HCT116 (cell line): ENCODE data around the gene USP24. TPM values are rescaled to one million over a fixed set of nuclear protein-coding genes. Genes with fewer than 3 reads are reported as not detected.

Source experiments
- ATAC-seq: fragments of 200-7000 bp; cut with Tn5 transposase; 2 replicates; pipeline ENCODE4 v1.9.1; 2020; ENCODE audit warnings: mild to moderate bottlenecking, moderate library complexity
- BruUV-seq: library from RNA; stranded (reverse); fragments of 400-500 nt; replicated peaks from 2 replicates; lab custom pipeline; 2021; lab: Mats Ljungman, UMichigan
- CTCF ChIA-PET: fragments of 300-600 bp; sonication (Branson Sonifier 250); formaldehyde crosslinking; loops from one replicate; lab custom pipeline; 2021; ENCODE audit warnings: antibody characterized with exemption; lab: Charles Lee
- POLR2A ChIA-PET: fragments of 300-600, 350-600 bp; sonication (Branson Sonifier 250); formaldehyde crosslinking; loops from one replicate; lab custom pipeline; 2021; ENCODE audit warnings: antibody characterized with exemption; lab: Charles Lee
- RAD21 ChIA-PET, 2 experiments: fragments of 300-600 bp; sonication (Branson Sonifier 250); formaldehyde crosslinking; loops; one replicate each; lab custom pipeline; 2023; ENCODE audit warnings: low total read pairs in 2 of 2; ENCODE audit not compliant: uncharacterized antibody in 2 of 2, unreplicated experiment in 2 of 2, low non-redundant PET in 1 of 2; lab: Charles Lee
- DNase-seq: peaks from one replicate; pipeline ENCODE4 v3.0.0-alpha.2; 2010; ENCODE audit warnings: low read depth, low spot score
- H2AFZ ChIP-seq: fragments of 200-600 bp; shearing (Covaris generic), sonication (generic); 2 replicates; pipeline ENCODE4 v1.6.1; 2017; ENCODE audit warnings: low read depth, mixed run types, mixed read lengths, antibody characterized with exemption, low read length; ENCODE audit not compliant: poor library complexity, severe bottlenecking
- H3K27ac ChIP-seq: 2 replicates; pipeline ENCODE4 v1.5.1; 2012; ENCODE audit warnings: low read depth, low read length
- H3K27me3 ChIP-seq: fragments of 200-600 bp; sonication (generic); 2 replicates; pipeline ENCODE4 v1.6.1; 2016; ENCODE audit warnings: mixed run types, low read length, mixed read lengths; ENCODE audit not compliant: insufficient read depth
- H3K36me3 ChIP-seq, 2 experiments: fragments of 200-500 bp in 1 of 2; fragments of 200-600 bp in 1 of 2; sonication (Bioruptor generic) in 1 of 2; sonication (generic) in 1 of 2; 2 replicates each; pipeline versions ENCODE4 v1.5.1 to v1.6.1; 2014 to 2016; ENCODE audit warnings: low read length in 2 of 2, inconsistent platforms in 1 of 2, mixed read lengths in 1 of 2, mixed run types in 1 of 2; ENCODE audit not compliant: insufficient read depth in 2 of 2, control insufficient read depth in 1 of 2
- H3K4me1 ChIP-seq, 2 experiments: fragments of 200-600 bp in 1 of 2; sonication (generic) in 1 of 2; 2 replicates each; pipeline versions ENCODE4 v1.5.1 to v1.6.1; 2012 to 2017; ENCODE audit warnings: low read length in 2 of 2, inconsistent platforms in 1 of 2, mild to moderate bottlenecking in 1 of 2, mixed read lengths in 1 of 2, mixed run types in 1 of 2, moderate library complexity in 1 of 2; ENCODE audit not compliant: insufficient read depth in 2 of 2, control insufficient read depth in 1 of 2
- H3K4me2 ChIP-seq: fragments of 200-600 bp; sonication (generic); 2 replicates; pipeline ENCODE4 v1.6.1; 2017; ENCODE audit warnings: mixed run types, low read length, mixed read lengths
- H3K4me3 ChIP-seq, 2 experiments: fragments of 200-600 bp in 1 of 2; sonication (generic) in 1 of 2; replicated peaks in 1 of 2; 2 replicates each; pipeline ENCODE4 v1.5.1; 2011 to 2016; ENCODE audit warnings: low read length in 2 of 2, control low read depth in 1 of 2, low read depth in 1 of 2, mild to moderate bottlenecking in 1 of 2, mixed read lengths in 1 of 2, mixed run types in 1 of 2
- H3K79me2 ChIP-seq: fragments of 200-600 bp; sonication (generic); 2 replicates; pipeline ENCODE4 v1.6.1; 2017; ENCODE audit warnings: mild to moderate bottlenecking, mixed run types, low read length, moderate library complexity, mixed read lengths; ENCODE audit not compliant: insufficient read depth
- H3K9ac ChIP-seq: fragments of 200-600 bp; sonication (generic); 2 replicates; pipeline ENCODE4 v1.6.1; 2016; ENCODE audit warnings: low read length, mixed read lengths
- H3K9me2 ChIP-seq: fragments of 200-600 bp; sonication (generic), shearing (Covaris generic); 2 replicates; pipeline ENCODE4 v1.6.1; 2017; ENCODE audit warnings: mixed run types, mild to moderate bottlenecking, moderate library complexity; ENCODE audit not compliant: insufficient read depth
- H3K9me3 ChIP-seq, 2 experiments: fragments of 200-500 bp in 1 of 2; fragments of 200-600 bp in 1 of 2; sonication (Bioruptor generic) in 1 of 2; sonication (generic) in 1 of 2; 2 replicates each; pipeline ENCODE4 v1.6.1; 2014 to 2017; ENCODE audit warnings: low read length in 2 of 2, mixed read lengths in 2 of 2, inconsistent platforms in 1 of 2, low read depth in 1 of 2, mild to moderate bottlenecking in 1 of 2, mixed run types in 1 of 2, moderate library complexity in 1 of 2; ENCODE audit not compliant: control insufficient read depth in 1 of 2, insufficient read depth in 1 of 2
- H4K20me1 ChIP-seq: fragments of 200-600 bp; sonication (generic), shearing (Covaris generic); 2 replicates; pipeline ENCODE4 v1.6.1; 2017; ENCODE audit warnings: mixed run types, mild to moderate bottlenecking, moderate library complexity; ENCODE audit not compliant: insufficient read depth
- CEBPB ChIP-seq: IDR thresholded peaks from 2 replicates; pipeline ENCODE4 v1.6.1; 2012; ENCODE audit warnings: low read depth
- EZH2 ChIP-seq: fragments of 200-600 bp; sonication (generic); IDR thresholded peaks from 2 replicates; pipeline ENCODE4 v1.6.1; 2017; ENCODE audit warnings: antibody characterized with exemption, mixed run types
- EZH2phosphoT487 ChIP-seq: fragments of 200-600 bp; IDR thresholded peaks from 2 replicates; pipeline ENCODE4 v1.6.1; 2018; ENCODE audit warnings: antibody characterized with exemption, borderline replicate concordance
- FOSL1 ChIP-seq: IDR thresholded peaks from 2 replicates; pipeline ENCODE4 v1.6.1; 2012; ENCODE audit warnings: low read depth
- JUND ChIP-seq: IDR thresholded peaks from 2 replicates; pipeline ENCODE4 v1.6.1; 2012
- MAX ChIP-seq: IDR thresholded peaks from 2 replicates; pipeline ENCODE4 v1.6.1; 2012
- POLR2AphosphoS5 ChIP-seq: IDR thresholded peaks from 2 replicates; pipeline ENCODE4 v1.6.1; 2011; ENCODE audit warnings: mild to moderate bottlenecking, low read depth, low read length, moderate library complexity
- RAD21 ChIP-seq: IDR thresholded peaks from 2 replicates; pipeline ENCODE4 v1.6.1; 2012; ENCODE audit warnings: low read depth, mild to moderate bottlenecking
- SIN3A ChIP-seq: IDR thresholded peaks from 2 replicates; pipeline ENCODE4 v1.6.1; 2012; ENCODE audit warnings: low read depth
- SP1 ChIP-seq: IDR thresholded peaks from 2 replicates; pipeline ENCODE4 v1.6.1; 2012; ENCODE audit warnings: low read depth
- SRF ChIP-seq: IDR thresholded peaks from 2 replicates; pipeline ENCODE4 v1.6.1; 2012; ENCODE audit warnings: low read depth
- YY1 ChIP-seq: IDR thresholded peaks from 2 replicates; pipeline ENCODE4 v1.6.1; 2011; ENCODE audit warnings: low read length, low read depth, moderate library complexity, mild to moderate bottlenecking; ENCODE audit not compliant: insufficient replicate concordance; ENCODE audit errors: extremely low read depth
- intact Hi-C: fragments of 100-400 bp; cut with micrococcal nuclease; formaldehyde crosslinking; loops from 2 replicates; pipeline ENCODE4 v1.10.0; 2022
- total RNA-seq: library from RNA; stranded (reverse); gene quantifications from one replicate; pipeline ENCODE4 v1.2.1, GENCODE V29; 2021; ENCODE audit not compliant: unreplicated experiment
- TF ChIP-seq, protein P1 (sequence below): IDR thresholded peaks from 2 replicates; pipeline ENCODE4 v1.6.1; 2011; ENCODE audit warnings: mild to moderate bottlenecking, low read length, moderate library complexity; ENCODE audit not compliant: insufficient replicate concordance; ENCODE audit errors: extremely low read depth

USP24 gene
- total RNA-seq, 1 experiment from 2014 or later = 34.2 TPM

- Histone ChIP-seq H3K27me3 (no peaks in the 10 kb centered on the region), H3K9me2 (no peaks in the 10 kb centered on the region), H3K9ac (peak overlapping the region; percentile 91; the same call in 1 of the 2 replicates), H3K4me3 (peak overlapping the region; percentile 78 to 82), H2AFZ (no peak overlapping the region), H4K20me1 (no peaks in the 10 kb centered on the region; the same call in 1 of the 2 replicates), H3K9me3 (no peaks in the 10 kb centered on the region), H3K79me2 (peaks cover 75% of the 10 kb centered on the region), H3K36me3 (no peaks in the 10 kb centered on the region), H3K27ac (no peak overlapping the region), H3K4me1 (peaks cover 13 to 32% of the 10 kb centered on the region in 2 experiments), H3K4me2 (peak overlapping the region; percentile 94)
- TF ChIP-seq POLR2AphosphoS5 = no peak
- no peak for TF ChIP-seq SRF
- no peak for TF ChIP-seq EZH2
- intact Hi-C loops = loop anchor here (5.0 kb wide), 1 partner anchor 71 kb away; no protein-coding TSS in a partner anchor
- no peak for DNase-seq
- ChIA-PET RAD21 (no interaction called here), CTCF (no interaction called here), POLR2A (no interaction called here)
- no peak for ATAC-seq
- TSS peak; percentile 29 for BruUV-seq
Observed at GRCh38 chr1:55213151-55213884, 1.8 kb downstream of the USP24 start.

DNA sequence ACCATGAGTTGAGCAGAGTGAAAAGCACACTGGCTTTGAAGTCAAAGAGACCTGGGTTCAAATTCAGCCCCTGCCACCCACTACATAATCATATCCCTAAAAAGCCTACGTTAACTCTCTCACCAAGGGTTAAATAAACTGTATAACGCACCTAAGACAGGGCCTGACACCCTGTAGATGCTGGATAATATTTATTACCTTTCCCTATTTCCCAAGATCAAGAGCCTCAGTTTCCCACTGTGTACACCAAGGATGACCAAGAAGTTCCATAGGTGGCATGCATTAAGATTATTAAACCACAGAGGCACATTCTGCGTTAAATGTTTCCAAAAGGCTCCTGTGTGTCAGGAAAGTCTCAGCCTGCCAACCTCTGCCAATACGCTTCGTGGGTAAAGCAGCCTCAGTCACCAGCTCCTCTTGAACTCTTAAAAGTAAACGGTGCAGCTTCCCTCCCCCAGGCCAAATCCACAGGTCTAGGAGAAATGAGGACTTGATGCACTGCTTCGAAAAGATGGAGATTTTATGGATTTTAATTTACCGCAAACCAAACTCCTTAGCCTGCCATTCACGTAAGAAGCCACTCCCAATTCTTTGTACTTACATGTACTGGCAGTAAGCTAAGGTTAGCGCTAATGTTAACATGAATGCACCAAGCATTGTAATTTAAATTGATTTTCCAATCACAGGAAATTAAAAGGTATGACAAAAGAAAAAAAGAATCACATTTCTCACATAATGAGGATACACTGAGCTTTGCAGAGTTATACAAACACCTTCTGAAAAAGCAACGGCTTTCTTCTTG is 2.6 kb downstream of the USP24 start:
- no peak for DNase-seq
- no peak overlapping the region for H3K9ac ChIP-seq
- intact Hi-C loops = loop anchor here (5.0 kb wide), 1 partner anchor 70 kb away; no protein-coding TSS in a partner anchor
- no peak for TF ChIP-seq RAD21
- no peak for TF ChIP-seq FOSL1
- TF ChIP-seq JUND = no peak
- no peak for TF ChIP-seq CEBPB
- TF ChIP-seq SIN3A = no peak
- TF ChIP-seq SP1 = no peak
- TF ChIP-seq EZH2phosphoT487 = no peak
- no peak for TF ChIP-seq MAX
- no peak for TF ChIP-seq YY1
- TF ChIP-seq, protein P1, sequence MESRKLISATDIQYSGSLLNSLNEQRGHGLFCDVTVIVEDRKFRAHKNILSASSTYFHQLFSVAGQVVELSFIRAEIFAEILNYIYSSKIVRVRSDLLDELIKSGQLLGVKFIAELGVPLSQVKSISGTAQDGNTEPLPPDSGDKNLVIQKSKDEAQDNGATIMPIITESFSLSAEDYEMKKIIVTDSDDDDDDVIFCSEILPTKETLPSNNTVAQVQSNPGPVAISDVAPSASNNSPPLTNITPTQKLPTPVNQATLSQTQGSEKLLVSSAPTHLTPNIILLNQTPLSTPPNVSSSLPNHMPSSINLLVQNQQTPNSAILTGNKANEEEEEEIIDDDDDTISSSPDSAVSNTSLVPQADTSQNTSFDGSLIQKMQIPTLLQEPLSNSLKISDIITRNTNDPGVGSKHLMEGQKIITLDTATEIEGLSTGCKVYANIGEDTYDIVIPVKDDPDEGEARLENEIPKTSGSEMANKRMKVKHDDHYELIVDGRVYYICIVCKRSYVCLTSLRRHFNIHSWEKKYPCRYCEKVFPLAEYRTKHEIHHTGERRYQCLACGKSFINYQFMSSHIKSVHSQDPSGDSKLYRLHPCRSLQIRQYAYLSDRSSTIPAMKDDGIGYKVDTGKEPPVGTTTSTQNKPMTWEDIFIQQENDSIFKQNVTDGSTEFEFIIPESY = no peak

More for the DNA sequence above, 2.6 kb downstream of the USP24 start:
- ChIA-PET RAD21 (no interaction called here), CTCF (no interaction called here), POLR2A (no interaction called here)
- peaks cover 82% of the 10 kb centered on the region for H3K79me2 ChIP-seq
- H3K9me2 ChIP-seq = no peaks in the 10 kb centered on the region
- no peak overlapping the region for H3K4me3 ChIP-seq
- no peaks in the 10 kb centered on the region for H3K36me3 ChIP-seq
- H2AFZ ChIP-seq = no peak overlapping the region
- no peak overlapping the region for H3K27ac ChIP-seq
- ATAC-seq = no peak
- no peak overlapping the region for H3K4me2 ChIP-seq
- H3K27me3 ChIP-seq = no peaks in the 10 kb centered on the region
- BruUV-seq = no TSS peak
- H4K20me1 ChIP-seq = no peaks in the 10 kb centered on the region; the same call in 1 of the 2 replicates
- peaks cover 10 to 26% of the 10 kb centered on the region in 2 experiments for H3K4me1 ChIP-seq
- no peaks in the 10 kb centered on the region for H3K9me3 ChIP-seq
